ENCODE measurements around the gene SFMBT1. TPM values are rescaled to one million over a fixed set of nuclear protein-coding genes. Genes with fewer than 3 reads are reported as not detected.

Gene SFMBT1
- total and polyA plus RNA-seq, 8 donors = 8.0 to 12.9 (median 9.4) TPM

GRCh38 chr3:52879090-52879489 is 166.8 kb downstream of the SFMBT1 start:
- no peak for TF ChIP-seq CTCF (IDR thresholded peaks at IDR 0.05)

DNA sequence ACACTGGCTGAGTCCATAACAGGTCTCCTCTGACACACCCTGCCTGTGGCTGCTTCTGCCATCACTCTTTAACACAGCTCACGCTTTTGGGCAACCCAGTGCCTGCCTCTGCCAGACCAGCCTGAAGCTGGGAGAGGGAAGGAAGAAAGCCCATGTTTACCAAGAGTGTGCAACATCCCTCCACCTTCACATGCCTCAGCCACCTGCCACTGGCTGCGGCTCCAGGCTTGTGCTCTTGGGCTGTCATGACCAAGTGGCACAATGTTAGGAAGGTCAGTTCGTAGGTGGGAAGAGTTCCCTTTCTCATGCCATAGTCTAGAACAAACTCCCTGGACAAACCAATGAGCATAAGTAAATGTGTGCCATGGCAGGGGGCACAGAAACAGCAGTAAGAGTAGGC is 168.8 kb downstream of the SFMBT1 start:
- no peak overlapping the region for H3K4me3 ChIP-seq
- H3K4me1 ChIP-seq = peaks cover 0 to 23% of the 10 kb centered on the region in 2 donors
- no peak for TF ChIP-seq CTCF (IDR thresholded peaks at IDR 0.05)
- intact Hi-C loops (cut with DNase I) = no loop called here
- no peaks in the 10 kb centered on the region for H3K9me3 ChIP-seq
- ATAC-seq (no peak), DNase-seq (no peak)
- H3K27ac ChIP-seq = no peak overlapping the region
- H3K36me3 ChIP-seq = peaks cover 0 to 7% of the 10 kb centered on the region in 2 donors
- H3K27me3 ChIP-seq = no peaks in the 10 kb centered on the region

More at GRCh38 chr3:52879090-52879489, 166.8 kb downstream of the SFMBT1 start:
- peaks cover 0 to 12% of the 10 kb centered on the region in 2 donors for H3K4me1 ChIP-seq
- no peaks in the 10 kb centered on the region for H3K27me3 ChIP-seq
- peaks cover 0 to 7% of the 10 kb centered on the region in 2 donors for H3K36me3 ChIP-seq
- ATAC-seq (no peak), DNase-seq (no peak)
- no peaks in the 10 kb centered on the region for H3K9me3 ChIP-seq
- intact Hi-C loops (cut with DNase I) = no loop called here
- no peak overlapping the region for H3K27ac ChIP-seq
- no peak overlapping the region for H3K4me3 ChIP-seq

GRCh38 chr3:52874864-52875587 is 170.8 kb downstream of the SFMBT1 start:
- Histone ChIP-seq H3K27ac (no peak overlapping the region), H3K4me3 (no peak overlapping the region), H3K9me3 (no peaks in the 10 kb centered on the region), H3K36me3 (peaks cover 0 to 7% of the 10 kb centered on the region in 2 donors), H3K4me1 (peaks cover 0 to 27% of the 10 kb centered on the region in 2 donors), H3K27me3 (no peaks in the 10 kb centered on the region)
- ATAC-seq (no peak), DNase-seq (no peak)
- intact Hi-C loops (cut with DNase I) = no loop called here
- TF ChIP-seq CTCF (IDR thresholded peaks at IDR 0.05) = no peak

- H3K27me3 ChIP-seq = no peaks in the 10 kb centered on the region
- peaks cover 0 to 7% of the 10 kb centered on the region in 2 donors for H3K36me3 ChIP-seq
- H3K27ac ChIP-seq = peak overlapping the region in 1 of 2 donors; percentile 18
- no peaks in the 10 kb centered on the region for H3K9me3 ChIP-seq
- intact Hi-C loops (cut with DNase I) = no loop called here
- no peak for DNase-seq
- H3K4me3 ChIP-seq = no peak overlapping the region
- peaks cover 0 to 31% of the 10 kb centered on the region in 2 donors for H3K4me1 ChIP-seq
- no peak for TF ChIP-seq CTCF (IDR thresholded peaks at IDR 0.05)
- no peak for ATAC-seq
Measured at GRCh38 chr3:52874160-52874701, 171.6 kb downstream of the SFMBT1 start.

DNA sequence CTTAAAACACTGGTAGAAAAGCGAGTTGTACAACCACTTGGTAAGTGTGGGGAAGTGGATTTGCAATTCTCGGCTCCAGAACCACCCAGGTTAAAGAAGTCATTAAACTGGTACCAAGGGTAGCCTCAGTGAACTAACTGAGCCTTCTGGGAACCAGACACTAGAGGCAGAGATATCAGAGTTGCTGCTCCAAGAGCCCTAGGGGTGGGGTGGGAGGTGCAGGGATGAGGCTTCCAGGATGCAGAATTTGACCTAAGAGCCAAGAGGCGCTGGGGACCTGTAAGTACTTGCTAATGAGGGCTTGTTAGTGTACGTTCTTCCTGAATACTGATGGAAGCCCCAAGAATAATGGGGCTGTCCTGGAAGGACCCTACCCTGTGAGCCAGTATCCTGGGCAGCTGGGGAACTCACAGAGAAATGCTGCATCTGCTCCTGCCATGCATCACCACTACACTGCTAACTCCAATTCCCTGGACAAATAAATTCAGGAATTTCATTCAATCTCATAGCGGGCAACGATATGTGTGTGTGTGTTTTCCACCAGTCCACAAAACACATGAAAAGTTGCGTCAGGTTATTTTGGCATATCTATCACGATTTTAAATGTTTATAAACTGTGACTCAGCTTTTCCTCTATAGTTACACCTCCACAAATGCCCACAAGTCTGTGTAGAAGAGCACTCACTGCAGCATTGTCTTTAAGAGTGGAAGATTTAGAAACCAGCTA is 172.3 kb downstream of the SFMBT1 start:
- Histone ChIP-seq H3K4me3 (no peak overlapping the region), H3K36me3 (peaks cover 0 to 1% of the 10 kb centered on the region in 2 donors), H3K27ac (peak overlapping the region in 1 of 2 donors; percentile 18), H3K9me3 (no peaks in the 10 kb centered on the region), H3K27me3 (no peaks in the 10 kb centered on the region), H3K4me1 (peaks cover 0 to 31% of the 10 kb centered on the region in 2 donors)
- TF ChIP-seq CTCF (IDR thresholded peaks at IDR 0.05) = no peak
- DNase-seq = no peak
- intact Hi-C loops (cut with DNase I) = no loop called here
- ATAC-seq = no peak

Measured in left lung (tissue), 10 donors.